ENCODE results near the gene THBS1. TPM values are rescaled to one million over a fixed set of nuclear protein-coding genes. Genes with fewer than 3 reads are reported as not detected.

The THBS1 gene
- total RNA-seq, 1 experiment from 2014 or later, result not detected

DNA sequence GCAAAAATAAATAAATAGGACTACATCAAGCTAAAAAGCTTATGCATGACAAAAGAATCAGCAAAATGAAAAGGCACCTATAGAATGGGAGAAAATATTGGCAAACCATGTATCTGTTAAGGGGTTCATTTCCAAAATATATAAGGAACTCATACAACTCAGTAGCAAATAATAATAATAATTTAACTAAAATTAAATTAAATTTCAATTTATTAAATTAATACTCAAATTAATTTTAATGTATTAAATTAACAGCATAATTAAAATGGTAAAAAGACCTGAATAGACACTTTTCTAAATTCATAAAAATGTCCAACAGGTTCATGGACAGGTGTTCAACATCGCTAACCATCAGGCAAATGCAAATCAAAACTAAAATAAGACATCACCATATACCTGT, 34.0 kb upstream of the THBS1 start:
- H3K4me2 ChIP-seq (ENCODE audit: low read depth, low read length, poor library complexity, severe bottlenecking), result no peak overlapping the region
- H3K4me1 ChIP-seq (ENCODE audit: low read length), result no peaks in the 10 kb centered on the region
- no peak overlapping the region for H3K27ac ChIP-seq (ENCODE audit: low read length)
- DNase-seq, result no peak
- no peak overlapping the region for H3K9ac ChIP-seq (ENCODE audit: low read length)
- H2AFZ ChIP-seq (ENCODE audit: low read length), result no peak overlapping the region
- no peaks in the 10 kb centered on the region for H3K9me2 ChIP-seq (replicated peaks; ENCODE audit: insufficient read depth, low read length)
- no peaks in the 10 kb centered on the region for H3K27me3 ChIP-seq (ENCODE audit: low read length)
- H3K36me3 ChIP-seq (ENCODE audit: insufficient read depth, low read length), result no peaks in the 10 kb centered on the region
- no peaks in the 10 kb centered on the region; the same call in 1 of the 2 replicates for H3K9me3 ChIP-seq (ENCODE audit: low read length)
- no peaks in the 10 kb centered on the region for H4K20me1 ChIP-seq (ENCODE audit: insufficient read depth, low read depth, low read length)
- H3K4me3 ChIP-seq (ENCODE audit: low read length), result no peak overlapping the region
- H3K79me2 ChIP-seq (ENCODE audit: low read length), result no peaks in the 10 kb centered on the region

DNA sequence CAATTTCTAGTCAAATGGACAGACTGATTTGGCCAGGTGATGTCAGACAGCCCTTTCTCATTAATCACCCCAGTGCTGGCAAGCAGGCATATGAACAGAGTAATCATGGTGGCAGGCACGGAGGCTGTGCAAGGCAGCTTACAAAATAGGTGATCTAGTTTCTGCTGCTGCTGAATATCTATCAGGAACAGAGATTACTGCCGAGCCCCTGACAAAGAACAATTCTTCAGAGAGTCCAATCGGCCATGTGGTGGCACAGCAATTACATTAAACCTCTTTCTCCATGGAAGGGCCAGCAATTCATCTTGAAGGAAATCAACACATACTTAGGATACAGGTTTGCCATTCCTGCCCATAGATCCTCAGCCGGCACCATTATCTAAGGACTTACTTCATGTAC, 32.3 kb upstream of the THBS1 start:
- Histone ChIP-seq H3K4me1 (ENCODE audit: low read length) (no peaks in the 10 kb centered on the region), H2AFZ (ENCODE audit: low read length) (no peak overlapping the region), H3K79me2 (ENCODE audit: low read length) (no peaks in the 10 kb centered on the region), H3K4me2 (ENCODE audit: low read depth, low read length, poor library complexity, severe bottlenecking) (no peak overlapping the region), H3K9me2 (replicated peaks; ENCODE audit: insufficient read depth, low read length) (no peaks in the 10 kb centered on the region), H4K20me1 (ENCODE audit: insufficient read depth, low read depth, low read length) (no peaks in the 10 kb centered on the region), H3K9me3 (ENCODE audit: low read length) (no peaks in the 10 kb centered on the region; the same call in 1 of the 2 replicates), H3K9ac (ENCODE audit: low read length) (no peak overlapping the region), H3K4me3 (ENCODE audit: low read length) (no peak overlapping the region), H3K36me3 (ENCODE audit: insufficient read depth, low read length) (no peaks in the 10 kb centered on the region), H3K27ac (ENCODE audit: low read length) (no peak overlapping the region), H3K27me3 (ENCODE audit: low read length) (no peaks in the 10 kb centered on the region)
- DNase-seq, result no peak

DNA sequence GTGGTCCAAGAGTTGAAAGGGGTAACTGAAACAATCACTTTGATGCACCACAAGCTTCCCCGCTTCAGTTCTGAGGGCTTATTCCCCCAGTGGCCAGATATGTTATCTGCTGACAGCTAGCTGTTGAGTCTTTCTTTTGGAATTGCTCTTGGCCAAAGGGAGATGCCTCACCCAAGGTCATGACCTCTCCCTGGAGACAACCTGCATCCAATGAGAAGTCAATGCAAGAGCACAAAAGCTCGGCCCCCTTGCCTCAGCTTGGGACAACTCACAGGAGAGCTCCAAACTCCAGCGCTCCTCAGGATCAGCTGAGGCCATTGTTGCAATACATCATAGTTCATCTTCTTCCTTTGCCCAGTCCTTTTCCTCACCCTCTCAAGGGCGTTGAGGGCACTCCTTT, 31.0 kb upstream of the THBS1 start:
- Histone ChIP-seq H3K4me1 (ENCODE audit: low read length) (no peaks in the 10 kb centered on the region), H3K9ac (ENCODE audit: low read length) (no peak overlapping the region), H3K4me2 (ENCODE audit: low read depth, low read length, poor library complexity, severe bottlenecking) (no peak overlapping the region), H3K27ac (ENCODE audit: low read length) (no peak overlapping the region), H4K20me1 (ENCODE audit: insufficient read depth, low read depth, low read length) (no peaks in the 10 kb centered on the region), H3K27me3 (ENCODE audit: low read length) (no peaks in the 10 kb centered on the region), H3K9me2 (replicated peaks; ENCODE audit: insufficient read depth, low read length) (no peaks in the 10 kb centered on the region), H2AFZ (ENCODE audit: low read length) (no peak overlapping the region), H3K4me3 (ENCODE audit: low read length) (no peak overlapping the region), H3K36me3 (ENCODE audit: insufficient read depth, low read length) (no peaks in the 10 kb centered on the region), H3K9me3 (ENCODE audit: low read length) (no peaks in the 10 kb centered on the region; the same call in 1 of the 2 replicates), H3K79me2 (ENCODE audit: low read length) (no peaks in the 10 kb centered on the region)
- no peak for DNase-seq

DNA sequence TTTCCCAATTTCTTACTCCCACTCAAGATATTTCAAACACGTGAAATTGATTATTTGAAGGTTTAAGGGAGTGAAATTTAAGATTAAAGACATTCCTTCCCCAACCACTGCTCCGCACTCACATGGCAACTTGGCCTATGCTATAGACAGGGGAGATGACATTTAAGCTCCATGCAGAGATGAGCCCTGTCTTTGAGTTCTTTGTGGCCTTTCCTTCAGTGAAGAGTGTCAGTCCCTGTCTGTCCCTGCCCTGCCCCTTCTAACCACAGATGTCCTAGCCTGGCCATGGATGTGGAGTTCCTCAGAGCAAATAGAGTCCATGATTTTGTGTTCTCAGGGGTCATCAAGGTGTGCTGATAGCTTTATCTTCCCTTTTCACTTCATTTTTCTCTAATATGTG, 29.4 kb upstream of the THBS1 start:
- Histone ChIP-seq H3K27me3 (ENCODE audit: low read length) (no peaks in the 10 kb centered on the region), H4K20me1 (ENCODE audit: insufficient read depth, low read depth, low read length) (no peaks in the 10 kb centered on the region)
- DNase-seq, result no peak

DNA sequence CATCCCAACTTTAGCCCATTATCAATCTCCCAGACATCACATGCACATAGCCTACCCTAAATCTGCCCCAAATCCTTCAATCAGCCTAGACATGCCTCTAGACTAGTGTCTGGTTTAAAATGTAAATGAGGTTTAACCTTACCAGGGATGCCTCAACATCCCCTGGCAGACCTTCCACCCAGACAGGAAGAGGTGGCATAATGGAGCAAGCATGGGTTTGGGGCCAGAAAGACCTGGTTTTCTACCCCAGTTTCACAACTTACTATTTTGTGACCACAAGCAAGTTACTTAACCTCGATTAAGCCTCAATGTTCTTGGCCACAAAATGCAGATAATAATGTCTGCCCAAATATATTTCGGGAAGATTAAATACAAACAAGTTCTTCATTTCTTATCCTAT, 28.3 kb upstream of the THBS1 start:
- Histone ChIP-seq H3K4me1 (ENCODE audit: low read length) (no peaks in the 10 kb centered on the region), H2AFZ (ENCODE audit: low read length) (no peak overlapping the region), H3K9ac (ENCODE audit: low read length) (no peak overlapping the region), H3K4me2 (ENCODE audit: low read depth, low read length, poor library complexity, severe bottlenecking) (no peak overlapping the region), H3K79me2 (ENCODE audit: low read length) (no peaks in the 10 kb centered on the region), H3K9me3 (ENCODE audit: low read length) (no peaks in the 10 kb centered on the region), H3K36me3 (ENCODE audit: insufficient read depth, low read length) (no peaks in the 10 kb centered on the region), H3K27me3 (ENCODE audit: low read length) (no peaks in the 10 kb centered on the region), H3K9me2 (replicated peaks; ENCODE audit: insufficient read depth, low read length) (no peaks in the 10 kb centered on the region), H4K20me1 (ENCODE audit: insufficient read depth, low read depth, low read length) (no peaks in the 10 kb centered on the region), H3K27ac (ENCODE audit: low read length) (no peak overlapping the region), H3K4me3 (ENCODE audit: low read length) (no peak overlapping the region)
- DNase-seq, result no peak

More for the DNA sequence above, 29.4 kb upstream of the THBS1 start:
- H3K9ac ChIP-seq (ENCODE audit: low read length), result no peak overlapping the region
- H3K79me2 ChIP-seq (ENCODE audit: low read length), result no peaks in the 10 kb centered on the region
- H3K4me2 ChIP-seq (ENCODE audit: low read depth, low read length, poor library complexity, severe bottlenecking), result no peak overlapping the region
- H3K9me2 ChIP-seq (replicated peaks; ENCODE audit: insufficient read depth, low read length), result no peaks in the 10 kb centered on the region
- H3K4me3 ChIP-seq (ENCODE audit: low read length), result no peak overlapping the region
- no peaks in the 10 kb centered on the region for H3K4me1 ChIP-seq (ENCODE audit: low read length)
- H3K36me3 ChIP-seq (ENCODE audit: insufficient read depth, low read length), result no peaks in the 10 kb centered on the region
- H3K27ac ChIP-seq (ENCODE audit: low read length), result no peak overlapping the region
- no peaks in the 10 kb centered on the region for H3K9me3 ChIP-seq (ENCODE audit: low read length)
- H2AFZ ChIP-seq (ENCODE audit: low read length), result no peak overlapping the region

DNA sequence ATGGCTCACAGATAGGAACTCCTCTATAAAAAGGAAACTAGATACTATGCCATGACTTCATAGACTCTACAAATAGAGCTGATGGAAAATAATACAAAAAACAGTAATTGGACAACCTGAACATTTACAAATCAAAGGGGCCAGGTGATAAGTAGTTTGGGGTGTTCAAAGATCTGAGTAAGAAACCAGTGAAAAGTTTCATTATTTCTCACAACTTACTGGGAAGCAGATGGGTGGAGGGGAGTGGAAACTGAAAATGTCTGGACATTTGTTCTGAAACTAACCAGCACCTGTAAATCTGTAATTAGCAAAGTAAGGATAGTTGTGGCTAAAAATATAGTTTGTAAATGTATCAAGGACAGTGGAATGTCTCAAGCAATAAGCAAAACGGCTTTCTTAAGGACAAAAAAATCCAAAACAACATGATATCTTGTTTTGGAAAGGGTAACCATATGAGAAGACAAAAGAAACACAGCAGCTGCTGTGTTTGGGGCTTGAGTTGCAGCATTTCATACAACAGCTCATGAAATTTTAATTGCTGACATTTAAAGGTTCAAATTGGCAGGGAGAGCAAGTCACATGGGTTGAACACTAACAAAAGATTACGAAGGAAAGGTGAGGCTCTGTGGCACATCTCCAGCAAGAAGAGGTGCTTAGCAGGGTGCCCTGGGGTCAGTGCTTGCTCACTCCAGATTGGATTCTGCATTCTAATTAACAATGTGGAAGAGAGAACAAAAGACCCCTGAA, 26.8 kb upstream of the THBS1 start:
- H3K79me2 ChIP-seq (ENCODE audit: low read length), result no peaks in the 10 kb centered on the region
- H3K4me2 ChIP-seq (ENCODE audit: low read depth, low read length, poor library complexity, severe bottlenecking), result no peak overlapping the region
- H4K20me1 ChIP-seq (ENCODE audit: insufficient read depth, low read depth, low read length), result no peaks in the 10 kb centered on the region
- no peak overlapping the region for H3K4me3 ChIP-seq (ENCODE audit: low read length)
- H3K9me3 ChIP-seq (ENCODE audit: low read length), result no peaks in the 10 kb centered on the region
- H3K4me1 ChIP-seq (ENCODE audit: low read length), result no peaks in the 10 kb centered on the region
- H3K27me3 ChIP-seq (ENCODE audit: low read length), result no peaks in the 10 kb centered on the region
- no peaks in the 10 kb centered on the region for H3K36me3 ChIP-seq (ENCODE audit: insufficient read depth, low read length)
- H3K9ac ChIP-seq (ENCODE audit: low read length), result no peak overlapping the region
- H3K9me2 ChIP-seq (replicated peaks; ENCODE audit: insufficient read depth, low read length), result no peaks in the 10 kb centered on the region
- H3K27ac ChIP-seq (ENCODE audit: low read length), result no peak overlapping the region
- no peak for DNase-seq
- no peak overlapping the region for H2AFZ ChIP-seq (ENCODE audit: low read length)

DNA sequence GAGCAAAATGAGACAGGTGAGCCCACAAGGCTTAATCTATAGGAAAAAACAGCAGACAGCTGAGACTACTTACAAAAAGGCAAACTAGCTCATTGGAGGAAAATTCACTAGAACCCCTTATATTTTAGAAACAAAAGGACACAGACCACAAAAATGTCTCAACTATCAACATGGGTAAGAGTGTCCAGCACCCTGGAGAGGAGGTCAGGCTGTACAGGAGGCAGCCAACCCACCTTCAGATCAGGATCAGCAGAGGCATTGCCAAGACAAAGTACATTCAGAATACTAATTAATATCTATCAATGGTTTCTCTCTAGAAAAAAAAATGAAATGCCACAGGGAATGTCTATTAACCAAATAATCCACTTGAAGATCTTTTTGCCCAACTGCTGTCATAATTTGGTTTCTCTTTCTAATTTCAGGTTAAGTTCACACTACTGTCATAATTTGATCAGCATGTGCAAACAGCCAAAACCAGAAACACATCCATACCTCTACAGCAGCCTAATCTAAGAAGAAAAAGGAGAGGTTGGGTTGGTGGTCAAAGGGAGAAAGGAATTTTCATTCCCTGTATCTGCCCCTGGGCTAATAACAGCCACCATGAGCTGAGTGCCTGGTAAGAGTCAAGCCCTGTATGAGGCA, 26.0 kb upstream of the THBS1 start:
- no peaks in the 10 kb centered on the region for H3K79me2 ChIP-seq (ENCODE audit: low read length)
- H3K9me2 ChIP-seq (replicated peaks; ENCODE audit: insufficient read depth, low read length), result no peaks in the 10 kb centered on the region
- H3K27ac ChIP-seq (ENCODE audit: low read length), result no peak overlapping the region
- no peaks in the 10 kb centered on the region for H3K36me3 ChIP-seq (ENCODE audit: insufficient read depth, low read length)
- no peak overlapping the region for H2AFZ ChIP-seq (ENCODE audit: low read length)
- no peak overlapping the region for H3K9ac ChIP-seq (ENCODE audit: low read length)
- no peak for DNase-seq
- no peaks in the 10 kb centered on the region for H3K4me1 ChIP-seq (ENCODE audit: low read length)
- H3K4me2 ChIP-seq (ENCODE audit: low read depth, low read length, poor library complexity, severe bottlenecking), result no peak overlapping the region
- no peaks in the 10 kb centered on the region for H4K20me1 ChIP-seq (ENCODE audit: insufficient read depth, low read depth, low read length)
- H3K27me3 ChIP-seq (ENCODE audit: low read length), result no peaks in the 10 kb centered on the region
- H3K4me3 ChIP-seq (ENCODE audit: low read length), result no peak overlapping the region
- H3K9me3 ChIP-seq (ENCODE audit: low read length), result no peaks in the 10 kb centered on the region

DNA sequence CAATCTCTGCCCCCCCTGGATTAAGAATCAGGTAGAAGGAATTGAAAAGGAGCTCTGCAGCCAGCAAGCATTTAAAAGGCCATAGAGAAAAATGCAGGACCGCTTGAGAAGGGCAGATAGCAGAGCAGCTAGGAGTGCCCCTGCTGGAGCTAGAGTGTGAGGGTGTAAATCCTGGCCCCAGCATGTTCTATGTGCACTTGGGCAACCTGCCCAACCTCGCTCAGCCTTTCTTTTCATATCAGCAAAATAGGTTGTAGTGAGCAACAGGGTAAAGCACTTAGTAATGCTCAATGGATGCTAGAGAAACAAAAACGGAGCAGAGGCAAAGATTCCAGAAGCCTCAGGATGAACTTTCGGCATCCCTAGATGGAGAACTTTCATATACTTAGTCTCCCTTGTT, 25.0 kb upstream of the THBS1 start:
- H3K27me3 ChIP-seq (ENCODE audit: low read length), result no peaks in the 10 kb centered on the region
- H3K27ac ChIP-seq (ENCODE audit: low read length), result no peak overlapping the region
- H3K9me3 ChIP-seq (ENCODE audit: low read length), result no peaks in the 10 kb centered on the region
- H4K20me1 ChIP-seq (ENCODE audit: insufficient read depth, low read depth, low read length), result no peaks in the 10 kb centered on the region
- H3K79me2 ChIP-seq (ENCODE audit: low read length), result no peaks in the 10 kb centered on the region
- H3K9me2 ChIP-seq (replicated peaks; ENCODE audit: insufficient read depth, low read length), result no peaks in the 10 kb centered on the region
- no peak overlapping the region for H3K4me3 ChIP-seq (ENCODE audit: low read length)
- DNase-seq, result no peak
- H3K4me2 ChIP-seq (ENCODE audit: low read depth, low read length, poor library complexity, severe bottlenecking), result no peak overlapping the region
- H3K9ac ChIP-seq (ENCODE audit: low read length), result no peak overlapping the region
- H3K36me3 ChIP-seq (ENCODE audit: insufficient read depth, low read length), result no peaks in the 10 kb centered on the region
- H3K4me1 ChIP-seq (ENCODE audit: low read length), result no peaks in the 10 kb centered on the region
- no peak overlapping the region for H2AFZ ChIP-seq (ENCODE audit: low read length)

Data from Karpas-422 (cell line).